Common myeloid progenitor, CD34-positive (primary cell): ENCODE data around the gene GDPGP1.

Experiments
- CTCF ChIA-PET: fragments of 350-600 bp; sonication (Branson Sonifier 250); formaldehyde crosslinking; loops from one replicate; lab custom pipeline; 2021; ENCODE audit warnings: antibody characterized with exemption; lab: Charles Lee
- POLR2A ChIA-PET: fragments of 350-600 bp; sonication (Branson Sonifier 250); formaldehyde crosslinking; loops from one replicate; lab custom pipeline; 2021; ENCODE audit warnings: antibody characterized with exemption; lab: Charles Lee
- DNase-seq, 3 donors: peaks; one replicate each; pipeline versions ENCODE4 v3.0.0 to v3.0.0-alpha.2; 2013
- H3K27ac ChIP-seq, 2 experiments: 1 replicate in 1 of 2; 2 replicates in 1 of 2; pipeline ENCODE4 v1.7.0; 2013; ENCODE audit warnings: inconsistent platforms in 2 of 2, low read length in 2 of 2, mild to moderate bottlenecking in 2 of 2, low read depth in 1 of 2, moderate library complexity in 1 of 2; ENCODE audit not compliant: severe bottlenecking in 2 of 2, insufficient read depth in 1 of 2, poor library complexity in 1 of 2
- H3K27me3 ChIP-seq, 5 experiments: replicated peaks in 2 of 5; 1 replicate in 3 of 5; 2 replicates in 2 of 5; pipeline versions ENCODE4 v1.6.1 to v1.7.0; 2013; ENCODE audit warnings: low read length in 4 of 5, mild to moderate bottlenecking in 2 of 5, moderate library complexity in 2 of 5, inconsistent platforms in 1 of 5; ENCODE audit not compliant: insufficient read depth in 5 of 5, control insufficient read depth in 4 of 5
- H3K36me3 ChIP-seq, 4 experiments: 1 replicate in 2 of 4; 2 replicates in 2 of 4; pipeline versions ENCODE4 v1.6.1 to v1.7.0; 2013; ENCODE audit warnings: low read length in 3 of 4, control low read depth in 1 of 4, mild to moderate bottlenecking in 1 of 4; ENCODE audit not compliant: control insufficient read depth in 4 of 4, insufficient read depth in 4 of 4
- H3K4me1 ChIP-seq, 4 experiments: 1 replicate in 3 of 4; 2 replicates in 1 of 4; pipeline versions ENCODE4 v1.6.1 to v1.7.1; 2013; ENCODE audit warnings: low read length in 3 of 4, mild to moderate bottlenecking in 3 of 4, control low read depth in 1 of 4, inconsistent platforms in 1 of 4, moderate library complexity in 1 of 4; ENCODE audit not compliant: control insufficient read depth in 4 of 4, insufficient read depth in 4 of 4; ENCODE audit errors: control extremely low read depth in 1 of 4
- H3K4me3 ChIP-seq, 7 experiments: 1 replicate in 4 of 7; 2 replicates in 3 of 7; pipeline versions ENCODE4 v1.5.1 to v1.7.0; 2013; ENCODE audit warnings: mild to moderate bottlenecking in 7 of 7, low read length in 6 of 7, moderate library complexity in 6 of 7, inconsistent platforms in 2 of 7, low read depth in 2 of 7, control low read depth in 1 of 7; ENCODE audit not compliant: insufficient read depth in 4 of 7, control insufficient read depth in 1 of 7; ENCODE audit errors: extremely low read depth in 1 of 7
- H3K9me3 ChIP-seq, 5 experiments: 1 replicate in 4 of 5; 2 replicates in 1 of 5; pipeline versions ENCODE4 v1.6.1 to v1.7.1; 2013; ENCODE audit warnings: low read length in 4 of 5, mild to moderate bottlenecking in 2 of 5, inconsistent platforms in 1 of 5, low read depth in 1 of 5, moderate library complexity in 1 of 5; ENCODE audit not compliant: control insufficient read depth in 4 of 5, insufficient read depth in 2 of 5; ENCODE audit errors: control extremely low read depth in 1 of 5
- WGBS: methylation state at CpG from one replicate; pipeline ENCODE4 v1.1.5; 2013; ENCODE audit not compliant: insufficient coverage; 5-methylcytosine and 5-hydroxymethylcytosine counted together

GDPGP1 gene

DNA sequence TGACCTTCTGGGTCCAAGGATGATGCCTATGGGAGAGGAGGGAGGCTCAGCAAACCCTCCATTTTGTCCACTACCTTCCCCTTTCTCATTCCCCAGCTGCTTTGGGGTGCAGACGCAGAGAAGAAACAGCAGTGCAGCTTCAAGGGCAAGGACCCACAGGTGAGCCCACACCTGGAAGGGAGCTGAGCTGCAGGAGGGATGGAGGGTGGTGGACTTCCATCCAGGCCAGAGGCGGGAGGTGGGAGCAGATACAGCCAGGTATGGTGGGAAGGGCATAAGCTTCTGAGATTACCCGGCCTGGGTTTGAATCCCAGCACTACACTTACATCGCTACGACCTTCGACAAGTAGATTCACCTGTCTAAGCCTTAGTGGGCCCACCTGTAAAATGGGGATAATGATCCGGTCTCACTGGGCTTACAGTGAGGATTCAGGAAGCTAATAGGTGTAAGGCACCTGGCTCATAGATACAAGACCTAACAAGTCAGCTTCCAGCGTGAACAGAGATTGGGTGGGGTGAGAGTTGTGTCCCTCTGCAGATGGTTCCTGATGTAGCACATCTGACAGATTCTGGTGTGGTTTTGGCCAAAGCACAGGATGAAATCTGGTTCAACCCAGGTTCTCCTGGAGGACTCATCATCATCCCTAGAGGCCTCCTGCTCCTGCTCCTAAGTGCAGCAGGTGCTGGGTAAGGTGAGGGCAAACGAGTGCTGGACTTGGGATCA, 16.2 kb upstream of the GDPGP1 start:
- 98% methylated on average over 7 of the region's 9 CpGs for WGBS
- CTCF ChIA-PET, result interaction anchor here (0.8 to 3.9 kb wide), 12 partner anchors 9 to 78 kb away, joined by 3 to 17 read pairs (median 5); partner anchors contain the start of genes CIB1, GDPGP1 and SEMA4B

DNA sequence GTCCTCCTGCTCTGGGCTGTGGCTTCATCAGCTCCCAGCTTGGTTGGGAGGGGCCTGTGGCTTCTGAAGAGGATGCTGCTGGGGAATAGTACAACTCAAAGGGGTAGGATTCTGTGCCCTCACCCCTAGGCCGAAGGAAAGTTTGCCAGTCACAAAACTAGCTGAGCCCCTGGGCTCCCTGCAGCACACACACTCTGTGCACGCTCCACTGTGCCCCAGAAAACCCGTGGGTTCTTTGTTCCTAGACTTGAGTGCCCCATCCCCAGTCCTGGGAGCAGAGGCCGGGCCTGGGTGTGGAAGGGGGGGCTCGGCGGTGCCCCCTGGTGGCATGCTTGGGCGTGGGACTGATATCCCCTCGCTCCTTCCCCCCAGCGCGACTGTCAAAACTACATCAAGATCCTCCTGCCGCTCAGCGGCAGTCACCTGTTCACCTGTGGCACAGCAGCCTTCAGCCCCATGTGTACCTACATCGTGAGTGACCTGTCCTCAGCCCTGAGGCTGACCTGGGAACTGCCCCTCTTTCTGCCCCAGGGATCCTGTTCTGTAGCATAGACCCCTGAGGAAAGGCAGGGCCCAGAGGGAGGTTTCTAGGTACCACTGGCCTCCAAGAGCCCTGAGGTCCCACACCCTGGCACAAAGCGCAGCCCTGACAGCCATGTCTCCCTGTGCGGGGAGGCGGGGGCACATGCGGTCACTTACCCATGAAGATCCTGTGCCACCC, 14.4 kb upstream of the GDPGP1 start:
- peak; percentile 29 to 65 (median 52) for DNase-seq
- CTCF ChIA-PET, result interaction anchor here (0.8 to 3.9 kb wide), 13 partner anchors 11 to 136 kb away, joined by 3 to 17 read pairs (median 4); partner anchors contain the start of genes CIB1 and GDPGP1
- POLR2A ChIA-PET, result no interaction called here
- no peaks in the 10 kb centered on the region for H3K9me3 ChIP-seq
- H3K4me1 ChIP-seq, result no peaks in the 10 kb centered on the region
- no peaks in the 10 kb centered on the region for H3K27me3 ChIP-seq
- 66% methylated on average over 17 of the region's 17 CpGs for WGBS
- H3K36me3 ChIP-seq, result peaks cover 2 to 13% (median 4%) of the 10 kb centered on the region in 4 experiments
- no peak overlapping the region for H3K4me3 ChIP-seq
- H3K27ac ChIP-seq, result no peak overlapping the region

More for the DNA sequence above, 16.2 kb upstream of the GDPGP1 start:
- POLR2A ChIA-PET, result no interaction called here
- no peak for DNase-seq
- Histone ChIP-seq H3K36me3 (peaks cover 0 to 6% (median 1%) of the 10 kb centered on the region in 4 experiments), H3K4me3 (no peak overlapping the region), H3K27me3 (no peaks in the 10 kb centered on the region), H3K9me3 (no peaks in the 10 kb centered on the region), H3K4me1 (peaks cover 0 to 12% (median 11%) of the 10 kb centered on the region in 4 experiments), H3K27ac (no peak overlapping the region)

DNA sequence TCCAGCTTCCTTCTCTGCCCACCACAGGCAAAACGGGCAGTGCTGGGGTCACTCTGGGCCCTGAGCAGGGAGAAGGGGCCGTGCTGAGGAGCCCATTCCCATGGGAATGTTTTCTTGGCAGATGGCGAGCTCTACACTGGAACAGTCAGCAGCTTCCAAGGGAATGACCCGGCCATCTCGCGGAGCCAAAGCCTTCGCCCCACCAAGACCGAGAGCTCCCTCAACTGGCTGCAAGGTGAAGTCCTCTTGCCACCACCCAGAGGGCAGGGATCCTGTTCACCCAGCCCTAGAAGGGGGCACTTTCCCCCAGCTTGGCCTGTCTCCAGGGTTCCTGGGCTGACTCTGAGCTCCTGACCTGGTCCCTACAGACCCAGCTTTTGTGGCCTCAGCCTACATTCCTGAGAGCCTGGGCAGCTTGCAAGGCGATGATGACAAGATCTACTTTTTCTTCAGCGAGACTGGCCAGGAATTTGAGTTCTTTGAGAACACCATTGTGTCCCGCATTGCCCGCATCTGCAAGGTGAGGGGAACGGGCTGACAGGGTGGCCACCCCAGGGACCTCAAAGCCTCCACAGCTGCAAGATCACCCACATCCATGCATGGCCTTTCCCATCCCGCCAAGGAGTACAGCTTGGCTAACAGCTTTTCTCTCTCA, 12.6 kb upstream of the GDPGP1 start:
- peak; percentile 52 to 67 (median 59) for DNase-seq
- H3K9me3 ChIP-seq, result no peaks in the 10 kb centered on the region
- H3K27ac ChIP-seq, result no peak overlapping the region
- WGBS, result 74% methylated on average over 13 of the region's 14 CpGs
- no peaks in the 10 kb centered on the region for H3K27me3 ChIP-seq
- no peak overlapping the region for H3K4me3 ChIP-seq
- ChIA-PET CTCF (interaction anchor here (0.6 to 2.7 kb wide), 28 partner anchors 8 to 478 kb away, joined by 3 to 26 read pairs (median 4); partner anchors contain the start of genes CIB1, GDPGP1, IDH2 and NGRN), POLR2A (interaction anchor here (0.6 to 1.0 kb wide), 2 partner anchors 66 to 115 kb away, joined by 3 to 5 read pairs; no protein-coding TSS in a partner anchor)
- H3K36me3 ChIP-seq, result peaks cover under 1 to 27% (median 10%) of the 10 kb centered on the region in 4 experiments
- H3K4me1 ChIP-seq, result no peaks in the 10 kb centered on the region

DNA sequence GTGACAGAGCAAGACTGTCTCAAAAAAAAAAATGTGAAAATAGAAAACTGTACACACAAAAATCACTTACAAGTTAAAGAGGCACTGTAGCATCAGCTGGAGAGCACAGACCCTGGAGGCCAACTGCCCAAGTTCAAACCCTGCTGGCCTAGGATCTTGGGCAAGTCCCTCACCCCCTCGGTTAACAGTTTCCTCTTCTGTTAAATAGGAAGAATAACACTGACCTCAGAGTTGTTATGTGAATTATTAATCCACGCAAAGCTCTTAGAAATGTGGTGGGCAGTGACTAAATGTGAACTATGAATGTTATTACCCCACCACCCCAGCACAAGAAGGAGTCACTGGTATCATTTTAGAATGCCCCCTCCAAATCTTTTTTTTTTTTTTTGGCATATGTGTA, 11.5 kb upstream of the GDPGP1 start:
- no peaks in the 10 kb centered on the region for H3K9me3 ChIP-seq
- ChIA-PET CTCF (interaction anchor here (0.7 to 2.7 kb wide), 10 partner anchors 9 to 120 kb away, joined by 3 to 26 read pairs (median 5); partner anchors contain the start of genes CIB1, GDPGP1, IDH2 and NGRN), POLR2A (no interaction called here)
- DNase-seq, result no peak
- H3K4me1 ChIP-seq, result no peaks in the 10 kb centered on the region
- H3K36me3 ChIP-seq, result peaks cover 4 to 29% (median 10%) of the 10 kb centered on the region in 4 experiments
- H3K4me3 ChIP-seq, result no peak overlapping the region
- H3K27me3 ChIP-seq, result no peaks in the 10 kb centered on the region
- WGBS, result no CpG with 5 or more reads among the region's 2 CpGs
- H3K27ac ChIP-seq, result no peak overlapping the region

DNA sequence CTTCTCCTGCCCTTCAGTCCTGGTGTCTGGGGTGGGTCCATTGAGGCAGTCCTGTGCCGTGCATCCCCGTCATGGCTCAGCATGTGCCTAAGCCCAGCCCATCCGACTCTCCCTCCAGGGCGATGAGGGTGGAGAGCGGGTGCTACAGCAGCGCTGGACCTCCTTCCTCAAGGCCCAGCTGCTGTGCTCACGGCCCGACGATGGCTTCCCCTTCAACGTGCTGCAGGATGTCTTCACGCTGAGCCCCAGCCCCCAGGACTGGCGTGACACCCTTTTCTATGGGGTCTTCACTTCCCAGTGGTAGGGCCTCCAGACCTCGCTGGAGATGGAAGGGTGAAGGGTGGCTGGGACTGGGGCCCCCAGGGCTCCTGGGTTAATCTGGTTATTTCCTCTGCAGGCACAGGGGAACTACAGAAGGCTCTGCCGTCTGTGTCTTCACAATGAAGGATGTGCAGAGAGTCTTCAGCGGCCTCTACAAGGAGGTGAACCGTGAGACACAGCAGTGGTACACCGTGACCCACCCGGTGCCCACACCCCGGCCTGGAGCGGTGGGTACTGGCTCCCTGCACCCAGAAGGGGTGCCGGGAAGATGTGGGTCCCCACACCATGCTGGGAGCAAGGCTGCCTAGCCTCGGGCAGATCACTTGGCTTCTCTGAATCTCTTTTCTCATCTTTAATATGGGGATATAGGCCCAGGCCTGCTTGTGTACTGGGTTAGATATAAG, 10.4 kb upstream of the GDPGP1 start:
- no peak for DNase-seq
- H3K4me1 ChIP-seq, result no peaks in the 10 kb centered on the region
- CTCF ChIA-PET, result interaction anchor here (1.1 to 2.6 kb wide), 3 partner anchors 21 to 82 kb away, joined by 3 to 8 read pairs (median 3); no protein-coding TSS in a partner anchor
- POLR2A ChIA-PET, result no interaction called here
- H3K4me3 ChIP-seq, result no peak overlapping the region
- H3K27me3 ChIP-seq, result no peaks in the 10 kb centered on the region
- no peaks in the 10 kb centered on the region for H3K9me3 ChIP-seq
- H3K27ac ChIP-seq, result no peak overlapping the region
- H3K36me3 ChIP-seq, result peaks cover 2 to 39% (median 16%) of the 10 kb centered on the region in 4 experiments
- 96% methylated on average over 14 of the region's 22 CpGs for WGBS

DNA sequence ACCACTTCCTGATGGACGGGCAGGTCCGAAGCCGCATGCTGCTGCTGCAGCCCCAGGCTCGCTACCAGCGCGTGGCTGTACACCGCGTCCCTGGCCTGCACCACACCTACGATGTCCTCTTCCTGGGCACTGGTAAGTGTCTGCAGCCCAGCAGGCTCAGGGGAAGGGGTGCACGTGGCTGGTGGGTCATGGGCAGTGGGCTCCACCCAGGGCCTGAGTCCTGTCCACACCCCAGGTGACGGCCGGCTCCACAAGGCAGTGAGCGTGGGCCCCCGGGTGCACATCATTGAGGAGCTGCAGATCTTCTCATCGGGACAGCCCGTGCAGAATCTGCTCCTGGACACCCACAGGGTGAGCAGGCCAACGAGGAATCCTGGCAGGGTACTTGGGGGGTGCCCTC, 9.0 kb upstream of the GDPGP1 start:
- H3K4me1 ChIP-seq, result no peaks in the 10 kb centered on the region
- ChIA-PET CTCF (interaction anchor here (1.1 to 1.4 kb wide), 3 partner anchors 8 to 23 kb away, joined by 3 read pairs; no protein-coding TSS in a partner anchor), POLR2A (no interaction called here)
- no peaks in the 10 kb centered on the region for H3K9me3 ChIP-seq
- no peak overlapping the region for H3K4me3 ChIP-seq
- H3K27ac ChIP-seq, result no peak overlapping the region
- no peaks in the 10 kb centered on the region for H3K27me3 ChIP-seq
- peaks cover 2 to 52% (median 29%) of the 10 kb centered on the region in 4 experiments for H3K36me3 ChIP-seq
- WGBS, result 95% methylated on average over 16 of the region's 17 CpGs
- no peak for DNase-seq
